Stimulated activated CD4-positive, alpha-beta T cell treated with anti-CD3 and anti-CD28 coated beads, Interleukin-4, amount 100 ng/mL, for 1 hour (primary cell): ENCODE results near the gene LRRC4C.

Experiments
- DNase-seq: peaks from one replicate; pipeline ENCODE4 v3.0.0-alpha.2; 2020

LRRC4C gene

DNA sequence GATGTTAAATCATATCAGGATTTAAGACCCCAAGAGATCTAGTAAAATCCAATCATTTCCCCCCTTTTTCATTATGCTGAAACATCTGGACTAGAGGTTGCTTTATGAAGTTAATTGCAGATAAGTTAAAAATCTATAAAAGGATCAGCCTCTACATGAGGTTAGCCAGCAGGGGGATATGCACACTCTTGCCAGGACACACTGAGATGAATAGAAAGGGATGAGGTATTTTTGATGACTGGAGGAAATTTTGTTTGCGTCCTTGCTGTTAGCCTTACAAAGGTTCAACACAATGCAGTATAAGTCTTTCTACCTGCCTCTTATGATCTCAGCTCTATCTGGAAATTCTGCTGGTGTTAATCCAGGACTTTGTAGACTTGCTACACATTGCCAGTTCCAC is 1034.3 kb downstream of the LRRC4C start:
- DNase-seq = no peak

DNA sequence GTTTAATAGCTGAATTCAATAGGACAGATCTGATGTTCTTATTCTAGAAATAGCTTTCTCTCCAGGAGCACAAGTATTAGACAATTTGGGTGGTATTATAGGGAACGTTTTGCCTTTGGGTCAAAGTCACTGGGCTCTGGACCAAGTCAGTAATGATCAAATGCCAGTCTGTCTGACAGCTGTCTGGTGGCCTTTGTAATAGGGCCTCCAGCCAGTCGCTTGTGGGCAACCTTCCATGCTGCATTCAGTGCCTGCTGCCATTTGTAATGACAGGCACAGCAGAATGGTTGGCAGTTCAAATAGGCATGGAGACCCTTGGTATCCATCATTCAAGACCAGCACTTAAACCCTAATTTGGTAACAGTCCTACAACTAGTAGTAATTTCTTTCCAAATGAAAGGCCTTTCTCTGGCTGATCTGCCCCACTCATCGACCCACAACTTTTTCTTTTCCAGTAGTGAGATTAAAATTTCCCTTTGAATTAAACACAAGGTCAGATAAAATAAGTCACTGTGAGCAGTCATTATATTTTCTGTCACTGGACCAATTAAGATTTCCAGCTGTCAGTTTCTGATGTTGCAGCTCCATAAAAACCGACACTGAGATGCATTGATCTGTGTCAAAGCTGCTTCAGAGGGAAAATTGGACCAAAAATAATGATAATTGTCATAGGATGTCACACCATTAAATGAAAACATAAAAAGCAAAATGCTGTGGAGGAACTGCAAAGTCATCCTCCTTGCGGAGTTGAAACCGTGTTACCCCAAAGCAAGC is 1038.1 kb downstream of the LRRC4C start:
- no peak for DNase-seq

DNA sequence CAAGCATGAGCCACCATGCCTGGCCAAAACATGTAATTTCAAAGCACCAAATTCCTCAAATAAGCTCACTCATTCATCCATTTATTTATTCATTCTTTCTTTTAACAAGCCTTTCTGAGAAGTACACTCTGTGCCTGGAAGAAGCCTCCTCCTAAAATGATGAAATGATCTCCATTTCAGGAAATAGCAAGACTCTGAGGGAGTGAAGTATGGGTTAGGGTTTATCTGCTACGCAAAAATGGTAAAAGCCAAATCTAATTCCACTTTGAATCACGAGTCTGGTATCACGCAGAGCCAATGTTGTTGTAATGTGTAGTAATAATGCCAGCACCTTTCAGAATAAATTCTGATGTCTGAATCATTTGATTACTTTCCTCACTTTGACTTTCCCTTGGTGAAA is 1041.8 kb downstream of the LRRC4C start:
- no peak for DNase-seq

- DNase-seq = no peak
Observed at GRCh38 chr11:40407355-40407754, 1052.1 kb downstream of the LRRC4C start.

DNA sequence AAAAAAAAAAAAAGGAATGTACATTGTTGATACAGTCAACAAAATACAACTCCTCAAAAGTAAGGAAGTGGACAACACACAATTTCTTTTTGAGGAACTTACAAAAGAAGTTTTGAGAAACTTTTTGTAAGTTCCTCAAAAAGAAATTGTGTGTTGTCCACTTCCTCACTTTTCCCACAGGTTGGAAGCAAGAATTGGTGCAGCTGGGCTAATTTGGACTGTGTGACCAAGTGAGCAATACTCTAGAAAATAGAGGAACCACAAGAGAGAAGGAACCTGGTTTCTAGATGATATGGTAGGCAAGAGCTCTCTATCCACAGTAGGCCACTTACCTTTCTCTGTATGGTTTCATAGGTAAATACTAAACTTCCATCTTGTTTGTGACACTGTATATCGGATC is 1053.8 kb downstream of the LRRC4C start:
- DNase-seq = no peak

DNA sequence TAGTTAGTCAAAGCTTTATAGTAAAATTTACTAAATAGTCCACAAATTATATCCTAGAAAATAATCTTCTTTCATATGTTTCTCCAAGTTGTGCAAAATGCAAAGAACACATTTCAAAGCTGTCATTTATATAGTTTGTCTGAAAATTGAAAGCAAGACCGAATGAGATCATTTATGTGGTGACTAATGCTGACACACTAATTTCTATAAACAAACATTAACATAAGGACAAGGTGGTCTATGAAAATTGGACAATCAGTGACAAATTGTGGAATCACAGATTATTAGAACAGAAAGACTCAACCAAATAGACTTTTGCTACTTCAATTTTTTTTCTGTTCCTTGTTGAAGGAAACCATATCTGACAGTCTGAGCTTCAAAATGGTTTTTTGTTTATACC is 1056.1 kb downstream of the LRRC4C start:
- no peak for DNase-seq

GRCh38 chr11:40401132-40401853 is 1058.2 kb downstream of the LRRC4C start:
- no peak for DNase-seq

GRCh38 chr11:40397141-40397540 is 1062.3 kb downstream of the LRRC4C start:
- DNase-seq = no peak

DNA sequence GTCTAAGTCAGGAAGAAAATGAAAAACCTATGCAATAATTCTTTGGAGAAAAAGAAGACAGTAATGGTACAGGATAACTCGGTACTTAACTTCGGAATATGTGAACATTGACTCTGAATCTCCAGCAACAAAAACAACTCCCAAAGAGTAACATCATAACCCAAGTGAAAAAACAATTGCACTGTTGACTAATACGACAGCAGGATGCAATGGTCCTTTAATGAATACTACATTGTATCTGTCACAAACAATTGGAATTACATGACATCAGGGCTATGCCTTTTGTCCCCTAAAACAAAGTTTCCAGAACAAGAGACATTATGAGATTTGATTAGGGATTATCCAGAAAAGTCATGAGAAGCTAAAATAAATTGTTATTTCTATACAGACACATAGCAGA is 1065.9 kb downstream of the LRRC4C start:
- no peak for DNase-seq

- no peak for DNase-seq
Observed at GRCh38 chr11:40391679-40392078, 1067.8 kb downstream of the LRRC4C start.

- DNase-seq = no peak
Observed at GRCh38 chr11:40388097-40388818, 1071.2 kb downstream of the LRRC4C start.

GRCh38 chr11:40387240-40387980 is 1072.0 kb downstream of the LRRC4C start:
- no peak for DNase-seq

GRCh38 chr11:40384991-40385390 is 1074.5 kb downstream of the LRRC4C start:
- DNase-seq = no peak

- no peak for DNase-seq
Observed at GRCh38 chr11:40381481-40381880, 1078.0 kb downstream of the LRRC4C start.

DNA sequence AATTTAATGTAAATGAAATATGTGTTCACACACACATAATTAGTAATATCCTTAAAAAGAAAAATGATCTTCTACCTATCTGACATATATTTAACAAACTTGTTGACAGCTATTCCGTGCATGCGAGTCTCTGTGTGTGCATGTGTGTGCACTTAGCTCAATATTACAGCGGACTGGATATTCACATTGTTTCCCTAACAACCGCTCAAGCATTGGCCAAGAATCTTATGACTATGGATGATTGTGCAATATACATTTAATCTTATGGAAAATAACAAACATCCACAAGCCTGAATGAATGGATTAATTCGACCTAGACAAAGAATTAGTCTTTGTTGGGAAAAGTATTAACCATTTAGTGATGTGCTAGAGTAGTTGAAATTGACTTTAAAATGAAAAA is 1078.6 kb downstream of the LRRC4C start:
- DNase-seq = no peak

DNA sequence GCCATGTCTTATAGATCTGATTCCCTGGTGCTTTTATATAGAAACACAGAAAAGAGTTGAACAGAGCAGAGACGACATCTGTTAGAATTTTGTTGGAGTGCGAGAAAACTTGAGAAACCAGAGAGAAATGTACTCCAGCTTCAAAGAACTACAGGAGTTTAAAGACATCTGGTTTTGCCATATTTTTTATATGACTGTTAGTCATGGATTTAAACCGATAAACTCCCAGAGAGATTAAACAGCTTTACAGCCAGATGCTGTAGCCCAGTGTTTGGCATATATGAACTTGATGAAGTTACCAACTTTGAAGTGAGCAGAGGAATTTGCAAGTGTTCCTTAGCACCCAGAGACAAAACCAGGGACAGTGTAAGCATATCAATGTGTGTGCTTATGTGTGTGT is 1083.1 kb downstream of the LRRC4C start:
- DNase-seq = no peak

- DNase-seq = no peak
Observed at GRCh38 chr11:40370821-40371616, 1088.4 kb downstream of the LRRC4C start.

GRCh38 chr11:40360206-40360798 is 1099.2 kb downstream of the LRRC4C start:
- no peak for DNase-seq

DNA sequence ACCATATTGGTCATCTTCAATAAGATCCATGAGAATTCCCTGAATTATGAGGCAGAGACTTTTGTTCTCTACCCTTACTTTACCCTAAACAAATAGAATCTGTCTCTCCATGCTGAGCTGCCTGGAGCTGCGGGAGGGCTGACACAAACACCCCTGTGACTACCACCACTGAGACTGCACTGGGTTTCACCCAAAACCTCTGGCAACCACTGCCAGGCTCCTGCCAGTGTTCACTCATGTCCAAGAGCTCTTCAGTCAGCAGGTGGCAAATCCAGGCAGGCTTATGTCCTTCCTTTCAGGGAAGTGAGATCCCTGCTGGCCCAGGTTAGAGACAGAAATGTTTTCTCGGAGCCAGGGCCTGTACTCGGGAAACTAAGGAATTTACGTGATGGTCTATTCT is 1105.3 kb downstream of the LRRC4C start:
- DNase-seq = no peak

- DNase-seq = no peak
Observed at GRCh38 chr11:40340911-40341310, 1118.5 kb downstream of the LRRC4C start.

DNA sequence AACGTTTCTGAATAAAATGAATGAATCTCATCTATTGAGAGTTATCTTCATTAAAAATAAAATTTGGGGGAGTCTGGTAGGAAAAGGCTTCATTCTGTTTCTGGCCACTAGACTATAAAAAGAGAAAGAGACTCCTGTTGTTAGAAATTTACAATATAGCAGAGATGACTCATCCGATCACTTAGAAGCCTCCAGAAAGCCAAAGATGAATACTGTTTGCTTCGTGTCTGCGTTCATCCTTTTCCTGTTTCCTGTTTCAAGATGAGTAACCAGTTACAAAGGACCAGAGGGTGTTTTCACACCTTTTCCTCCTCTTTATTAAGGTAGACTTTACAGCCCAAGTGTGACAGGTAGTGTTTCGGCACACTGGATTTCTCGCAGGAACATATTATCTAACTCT is 1120.7 kb downstream of the LRRC4C start:
- DNase-seq = no peak

DNA sequence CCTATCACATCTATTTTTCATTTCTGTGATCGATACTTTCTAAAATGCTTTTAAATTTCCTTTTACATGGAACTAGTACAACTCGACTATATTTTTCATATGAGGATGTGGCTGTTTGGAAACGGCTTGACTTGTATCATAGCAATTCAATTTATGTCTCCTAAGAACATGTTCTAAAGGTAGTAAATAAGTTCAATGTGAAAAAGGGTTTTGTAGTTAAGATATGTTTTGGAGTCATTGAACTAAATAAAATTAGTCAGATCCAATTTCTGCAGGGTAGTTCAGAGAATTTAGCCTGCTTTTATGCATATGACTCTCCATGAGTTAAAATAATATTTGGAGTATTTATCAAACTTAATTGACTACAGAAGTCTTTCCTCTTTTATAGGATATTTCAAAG is 1121.4 kb downstream of the LRRC4C start:
- DNase-seq = no peak
